Activated CD4-positive, CD25-positive, alpha-beta regulatory T cell treated with anti-CD3 and anti-CD28 coated beads, Interleukin-2, amount 50 U/mL, for 72 hours (primary cell): Measurements from ENCODE around the gene NSL1.

Experiments
- DNase-seq: peaks from one replicate; pipeline ENCODE4 v3.0.0; 2021

The NSL1 gene

DNA sequence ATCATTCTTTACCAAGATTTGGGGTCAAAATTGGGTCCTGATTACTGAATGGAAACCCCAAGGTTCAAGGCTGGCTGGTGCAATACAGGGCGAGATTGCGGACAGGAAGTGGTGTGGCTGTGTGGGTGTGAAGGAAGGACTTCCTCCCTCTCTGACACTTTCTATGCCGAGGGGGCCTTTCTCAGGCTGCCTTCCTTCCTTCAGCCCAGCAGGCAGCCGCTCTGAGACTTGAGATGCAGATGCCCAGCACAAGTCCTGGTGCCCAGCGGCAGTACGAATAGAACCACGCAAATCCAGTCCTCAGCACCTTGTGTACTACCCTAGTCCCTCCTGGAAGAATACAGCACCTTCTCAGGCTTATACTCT lies 108.2 kb downstream of the NSL1 start:
- peak; percentile 57 for DNase-seq

- DNase-seq: no peak
Measured at GRCh38 chr1:212680680-212681389, 110.7 kb downstream of the NSL1 start.

DNA sequence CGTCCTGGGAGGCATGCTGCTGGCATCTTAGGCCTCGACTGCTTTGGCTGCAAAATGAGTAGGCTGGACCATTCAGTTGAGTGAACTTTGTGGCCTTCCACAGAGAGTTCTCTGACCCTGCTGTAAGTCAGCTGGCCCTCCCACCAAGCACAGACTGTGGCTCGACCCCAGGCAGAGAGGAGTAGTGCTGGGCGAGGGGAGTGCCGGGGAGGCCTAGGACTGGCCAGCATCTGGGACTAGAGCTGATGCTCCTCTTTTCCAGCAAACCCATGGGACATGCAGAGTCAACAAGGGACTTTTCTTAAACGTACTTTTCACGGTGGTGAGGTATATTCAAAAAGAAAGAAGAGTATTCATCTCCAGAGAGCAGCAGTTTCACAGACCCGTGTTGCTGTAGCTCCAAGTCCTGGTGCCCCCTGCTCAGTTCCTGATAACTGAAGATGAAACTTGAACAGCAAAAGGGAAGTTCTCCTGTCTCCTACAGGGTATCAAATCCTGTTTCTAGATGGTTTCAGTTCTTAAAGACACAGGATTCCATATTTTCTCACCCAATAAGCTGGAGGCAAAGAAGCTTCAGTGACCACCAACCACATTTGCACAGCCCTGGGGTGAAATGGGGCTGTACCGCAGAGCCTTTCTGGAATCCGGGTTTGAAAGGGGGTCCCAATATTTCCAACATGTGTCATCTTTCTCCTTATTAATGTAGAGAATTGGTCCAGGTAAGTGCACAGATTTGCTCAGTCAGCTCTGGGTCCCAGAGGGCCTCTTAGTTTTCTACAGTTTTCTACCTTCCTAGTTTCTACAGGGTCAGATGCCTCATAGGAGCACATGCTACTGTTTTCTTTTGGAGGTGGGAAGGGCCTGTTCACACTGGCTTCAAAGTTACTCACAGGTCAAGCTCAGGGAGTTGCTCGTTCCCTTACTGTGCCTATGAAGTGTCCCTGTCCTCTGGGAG lies 112.8 kb downstream of the NSL1 start:
- DNase-seq: no peak

DNA sequence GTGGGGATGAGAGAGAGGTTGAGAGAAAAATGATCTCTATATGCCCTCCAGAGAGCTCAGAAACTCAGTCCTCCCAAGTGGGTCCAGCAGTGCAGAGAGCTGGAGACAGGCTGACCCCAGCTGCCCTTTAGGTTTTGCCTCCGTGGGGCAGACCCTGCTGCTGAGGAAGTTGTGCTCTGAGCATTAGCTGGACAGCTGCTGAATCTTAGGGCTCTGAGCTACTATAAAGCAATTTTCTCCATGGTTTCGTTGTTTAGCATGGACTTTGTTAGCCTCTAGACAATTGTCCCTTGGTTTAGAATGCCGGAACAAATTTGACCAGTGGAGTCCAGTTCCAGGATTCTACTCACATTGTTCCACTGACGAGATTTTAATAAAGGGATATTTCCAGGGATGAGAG lies 114.0 kb downstream of the NSL1 start:
- no peak for DNase-seq

- no peak for DNase-seq
Measured at GRCh38 chr1:212677136-212677535, 114.4 kb downstream of the NSL1 start.
